ENCODE measurements around the gene ARID1B. TPM values are rescaled to one million over a fixed set of nuclear protein-coding genes. Genes with fewer than 3 reads are reported as not detected.

ARID1B gene
- total RNA-seq, 2 donors from 2014 or later = 43.9 to 44.6 TPM

- TF ChIP-seq CTCF (IDR thresholded peaks at IDR 0.05) = no peak
- Histone ChIP-seq H3K27ac (no peak overlapping the region), H3K4me1 (peaks cover 0 to 52% of the 10 kb centered on the region in 2 donors)
Observed at GRCh38 chr6:157092736-157093135, 315.6 kb downstream of the ARID1B start.

GRCh38 chr6:157093536-157093935 is 316.4 kb downstream of the ARID1B start:
- Histone ChIP-seq H3K9me3 (no peaks in the 10 kb centered on the region), H3K27ac (no peak overlapping the region), H3K36me3 (no peaks in the 10 kb centered on the region), H3K27me3 (no peaks in the 10 kb centered on the region), H3K4me3 (no peak overlapping the region), H3K4me1 (peaks cover 0 to 47% of the 10 kb centered on the region in 2 donors)
- TF ChIP-seq CTCF (IDR thresholded peaks at IDR 0.05) = no peak
- DNase-seq (ENCODE audit: low spot score) = no peak

More at GRCh38 chr6:157092736-157093135, 315.6 kb downstream of the ARID1B start:
- Histone ChIP-seq H3K36me3 (no peaks in the 10 kb centered on the region), H3K27me3 (no peaks in the 10 kb centered on the region), H3K9me3 (no peaks in the 10 kb centered on the region), H3K4me3 (no peak overlapping the region)
- no peak for DNase-seq (ENCODE audit: low spot score)

- H3K4me3 ChIP-seq = no peak overlapping the region
- DNase-seq (ENCODE audit: low spot score) = no peak
- no peak for TF ChIP-seq CTCF (IDR thresholded peaks at IDR 0.05)
- no peaks in the 10 kb centered on the region for H3K9me3 ChIP-seq
- H3K27me3 ChIP-seq = no peaks in the 10 kb centered on the region
- no peaks in the 10 kb centered on the region for H3K36me3 ChIP-seq
- peaks cover 0 to 45% of the 10 kb centered on the region in 2 donors for H3K4me1 ChIP-seq
- no peak overlapping the region for H3K27ac ChIP-seq
Observed at GRCh38 chr6:157094038-157094437, 316.9 kb downstream of the ARID1B start.

GRCh38 chr6:157095084-157095483 is 317.9 kb downstream of the ARID1B start:
- DNase-seq (ENCODE audit: low spot score) = no peak
- Histone ChIP-seq H3K9me3 (no peaks in the 10 kb centered on the region), H3K4me3 (no peak overlapping the region), H3K27ac (no peak overlapping the region), H3K4me1 (peaks cover 0 to 52% of the 10 kb centered on the region in 2 donors), H3K27me3 (no peaks in the 10 kb centered on the region), H3K36me3 (no peaks in the 10 kb centered on the region)
- TF ChIP-seq CTCF (IDR thresholded peaks at IDR 0.05) = no peak

- no peak for DNase-seq (ENCODE audit: low spot score)
- Histone ChIP-seq H3K36me3 (no peaks in the 10 kb centered on the region), H3K4me1 (peaks cover 0 to 57% of the 10 kb centered on the region in 2 donors), H3K27me3 (no peaks in the 10 kb centered on the region), H3K27ac (no peak overlapping the region), H3K4me3 (no peak overlapping the region), H3K9me3 (no peaks in the 10 kb centered on the region)
- no peak for TF ChIP-seq CTCF (IDR thresholded peaks at IDR 0.05)
Observed at GRCh38 chr6:157095569-157095968, 318.4 kb downstream of the ARID1B start.

GRCh38 chr6:157096105-157096504 is 318.9 kb downstream of the ARID1B start:
- Histone ChIP-seq H3K36me3 (no peaks in the 10 kb centered on the region), H3K4me3 (no peak overlapping the region), H3K27ac (no peak overlapping the region), H3K9me3 (no peaks in the 10 kb centered on the region), H3K27me3 (no peaks in the 10 kb centered on the region), H3K4me1 (peaks cover 0 to 59% of the 10 kb centered on the region in 2 donors)
- TF ChIP-seq CTCF (IDR thresholded peaks at IDR 0.05) = no peak
- DNase-seq (ENCODE audit: low spot score) = no peak
